IPS-18a (cell line): ENCODE data around the gene MRPS27.
"Not testable (repeated sequence)": the region's sequence is repeated elsewhere in the genome, so short reads cannot be mapped to it uniquely, and the experiment has no call there.

ENCODE experiments used
- H3K27ac ChIP-seq: one replicate; pipeline ENCODE4 v1.5.1; 2013; ENCODE audit warnings: low read length
- H3K27me3 ChIP-seq: one replicate; pipeline ENCODE4 v1.6.1; 2013; ENCODE audit warnings: mild to moderate bottlenecking, low read length; ENCODE audit not compliant: control insufficient read depth, insufficient read depth
- H3K36me3 ChIP-seq: one replicate; pipeline ENCODE4 v1.6.1; 2013; ENCODE audit warnings: low read depth, low read length; ENCODE audit not compliant: control insufficient read depth
- H3K4me1 ChIP-seq: one replicate; pipeline ENCODE4 v1.6.1; 2013; ENCODE audit warnings: low read depth, low read length; ENCODE audit not compliant: control insufficient read depth
- H3K4me3 ChIP-seq: one replicate; pipeline ENCODE4 v1.5.1; 2013; ENCODE audit warnings: low read length
- H3K9ac ChIP-seq: one replicate; pipeline ENCODE4 v1.6.1; 2013; ENCODE audit warnings: mild to moderate bottlenecking, low read length, moderate library complexity
- H3K9me3 ChIP-seq: one replicate; pipeline ENCODE4 v1.6.1; 2013; ENCODE audit warnings: low read depth, low read length; ENCODE audit not compliant: control insufficient read depth

MRPS27 gene

GRCh38 chr5:72301557-72301956, 18.5 kb downstream of the MRPS27 start:
- H3K4me3 ChIP-seq: no peak overlapping the region
- no peak overlapping the region for H3K9ac ChIP-seq
- no peaks in the 10 kb centered on the region for H3K27me3 ChIP-seq
- H3K9me3 ChIP-seq: no peaks in the 10 kb centered on the region
- H3K4me1 ChIP-seq: peaks cover 29% of the 10 kb centered on the region
- peaks cover 5% of the 10 kb centered on the region for H3K36me3 ChIP-seq
- no peak overlapping the region for H3K27ac ChIP-seq

GRCh38 chr5:72300590-72301339, 19.3 kb downstream of the MRPS27 start:
- H3K4me3 ChIP-seq: no peak overlapping the region
- no peak overlapping the region for H3K9ac ChIP-seq
- peaks cover 11% of the 10 kb centered on the region for H3K36me3 ChIP-seq
- no peaks in the 10 kb centered on the region for H3K27me3 ChIP-seq
- H3K9me3 ChIP-seq: no peaks in the 10 kb centered on the region
- no peak overlapping the region for H3K27ac ChIP-seq
- peaks cover 28% of the 10 kb centered on the region for H3K4me1 ChIP-seq

GRCh38 chr5:72298711-72299110, 21.3 kb downstream of the MRPS27 start:
- Histone ChIP-seq H3K27ac (no peak overlapping the region), H3K9ac (no peak overlapping the region), H3K4me3 (no peak overlapping the region), H3K4me1 (peaks cover 22% of the 10 kb centered on the region), H3K9me3 (no peaks in the 10 kb centered on the region), H3K27me3 (no peaks in the 10 kb centered on the region), H3K36me3 (peaks cover 27% of the 10 kb centered on the region)

- H3K9ac ChIP-seq, H3K9me3 ChIP-seq, H3K27ac ChIP-seq, H3K27me3 ChIP-seq, H3K4me3 ChIP-seq: not testable (repeated sequence)
- H3K4me1 ChIP-seq: peaks cover 22% of the 10 kb centered on the region
- peaks cover 27% of the 10 kb centered on the region for H3K36me3 ChIP-seq
Observed at GRCh38 chr5:72298136-72298535, 21.9 kb downstream of the MRPS27 start.

GRCh38 chr5:72296256-72296655, 23.8 kb downstream of the MRPS27 start:
- Histone ChIP-seq H3K4me1 (peaks cover 3% of the 10 kb centered on the region), H3K27ac (no peak overlapping the region), H3K36me3 (peaks cover 27% of the 10 kb centered on the region), H3K4me3 (no peak overlapping the region), H3K9me3 (no peaks in the 10 kb centered on the region), H3K9ac (no peak overlapping the region), H3K27me3 (no peaks in the 10 kb centered on the region)

GRCh38 chr5:72295539-72295938, 24.5 kb downstream of the MRPS27 start:
- no peak overlapping the region for H3K27ac ChIP-seq
- no peaks in the 10 kb centered on the region for H3K27me3 ChIP-seq
- H3K4me3 ChIP-seq: no peak overlapping the region
- H3K4me1 ChIP-seq: no peaks in the 10 kb centered on the region
- H3K36me3 ChIP-seq: peaks cover 31% of the 10 kb centered on the region
- H3K9ac ChIP-seq: no peak overlapping the region
- H3K9me3 ChIP-seq: no peaks in the 10 kb centered on the region

- Histone ChIP-seq H3K4me1 (no peaks in the 10 kb centered on the region), H3K4me3 (no peak overlapping the region), H3K27me3 (no peaks in the 10 kb centered on the region), H3K27ac (no peak overlapping the region), H3K36me3 (peaks cover 34% of the 10 kb centered on the region), H3K9ac (no peak overlapping the region), H3K9me3 (no peaks in the 10 kb centered on the region)
Observed at GRCh38 chr5:72294473-72294872, 25.6 kb downstream of the MRPS27 start.

- H3K9ac ChIP-seq: no peak overlapping the region
Observed at GRCh38 chr5:72293495-72294055, 26.5 kb downstream of the MRPS27 start.

GRCh38 chr5:72292411-72292810, 27.6 kb downstream of the MRPS27 start:
- Histone ChIP-seq H3K9ac (no peak overlapping the region), H3K4me3 (no peak overlapping the region), H3K9me3 (no peaks in the 10 kb centered on the region), H3K27ac (no peak overlapping the region), H3K27me3 (no peaks in the 10 kb centered on the region), H3K36me3 (peaks cover 46% of the 10 kb centered on the region), H3K4me1 (no peaks in the 10 kb centered on the region)

More at GRCh38 chr5:72293495-72294055, 26.5 kb downstream of the MRPS27 start:
- Histone ChIP-seq H3K27ac (no peak overlapping the region), H3K4me1 (no peaks in the 10 kb centered on the region), H3K36me3 (peaks cover 40% of the 10 kb centered on the region), H3K9me3 (no peaks in the 10 kb centered on the region), H3K27me3 (no peaks in the 10 kb centered on the region), H3K4me3 (no peak overlapping the region)

GRCh38 chr5:72291601-72292000, 28.4 kb downstream of the MRPS27 start:
- H3K9me3 ChIP-seq: no peaks in the 10 kb centered on the region
- peaks cover 48% of the 10 kb centered on the region for H3K36me3 ChIP-seq
- H3K9ac ChIP-seq: no peak overlapping the region
- H3K27me3 ChIP-seq: no peaks in the 10 kb centered on the region
- no peak overlapping the region for H3K4me3 ChIP-seq
- H3K27ac ChIP-seq: no peak overlapping the region
- no peaks in the 10 kb centered on the region for H3K4me1 ChIP-seq

- H3K9me3 ChIP-seq: no peaks in the 10 kb centered on the region
- H3K4me3 ChIP-seq: no peak overlapping the region
- H3K27me3 ChIP-seq: no peaks in the 10 kb centered on the region
- H3K4me1 ChIP-seq: no peaks in the 10 kb centered on the region
- H3K9ac ChIP-seq: no peak overlapping the region
- H3K27ac ChIP-seq: no peak overlapping the region
- peaks cover 40% of the 10 kb centered on the region for H3K36me3 ChIP-seq
Observed at GRCh38 chr5:72290356-72291133, 29.5 kb downstream of the MRPS27 start.
